ENCODE results near the gene KCNQ1. TPM values are rescaled to one million over a fixed set of nuclear protein-coding genes. Genes with fewer than 3 reads are reported as not detected.

The KCNQ1 gene
- total RNA-seq, 3 donors from 2014 or later (not counting 1 experiment from before 2014, with no cell fraction given), result 1.9 to 7.8 (median 3.3) TPM

GRCh38 chr11:2662024-2662312 lies 217.2 kb downstream of the KCNQ1 start:
- no peak for TF ChIP-seq CTCF (IDR thresholded peaks at IDR 0.05)
- Histone ChIP-seq H3K27me3 (ENCODE audit: control insufficient read depth, insufficient read depth, low read length) (no peaks in the 10 kb centered on the region), H3K27ac (ENCODE audit: low read length) (no peak overlapping the region), H3K9me3 (ENCODE audit: control insufficient read depth, insufficient read depth, low read length) (peaks cover 5% of the 10 kb centered on the region), H3K4me1 (ENCODE audit: control insufficient read depth, insufficient read depth, low read length) (no peaks in the 10 kb centered on the region), H3K36me3 (ENCODE audit: control insufficient read depth, insufficient read depth, low read length) (no peaks in the 10 kb centered on the region), H3K4me3 (ENCODE audit: low read length) (no peak overlapping the region)
- H3K4me1 Mint-ChIP-seq, result no peaks in the 10 kb centered on the region
- DNase-seq (no peak), ATAC-seq (no peak)
- H3K9me3 Mint-ChIP-seq, result peaks cover 0 to 6% of the 10 kb centered on the region in 2 donors
- WGBS (ENCODE audit: insufficient coverage), result 94% methylated on average over 5 of the region's 5 CpGs
- no peak overlapping the region for H3K4me3 Mint-ChIP-seq
- H3K27me3 Mint-ChIP-seq (ENCODE audit: low read depth in 2 of 2), result peaks cover 5 to 23% of the 10 kb centered on the region in 2 donors
- intact Hi-C loops (cut with micrococcal nuclease), result no loop called here
- H3K36me3 Mint-ChIP-seq, result no peaks in the 10 kb centered on the region
- H3K27ac Mint-ChIP-seq, result no peak overlapping the region

- TF ChIP-seq CTCF (IDR thresholded peaks at IDR 0.05), result no peak
- H3K9me3 Mint-ChIP-seq, result peaks cover 0 to 6% of the 10 kb centered on the region in 2 donors
- WGBS (ENCODE audit: insufficient coverage), result 93% methylated on average over 17 of the region's 19 CpGs
- ATAC-seq (no peak), DNase-seq (no peak)
- Histone ChIP-seq H3K36me3 (ENCODE audit: control insufficient read depth, insufficient read depth, low read length) (no peaks in the 10 kb centered on the region), H3K9me3 (ENCODE audit: control insufficient read depth, insufficient read depth, low read length) (peaks cover 5% of the 10 kb centered on the region), H3K4me3 (ENCODE audit: low read length) (no peak overlapping the region), H3K27me3 (ENCODE audit: control insufficient read depth, insufficient read depth, low read length) (no peaks in the 10 kb centered on the region), H3K4me1 (ENCODE audit: control insufficient read depth, insufficient read depth, low read length) (no peaks in the 10 kb centered on the region), H3K27ac (ENCODE audit: low read length) (no peak overlapping the region)
- H3K4me1 Mint-ChIP-seq, result no peaks in the 10 kb centered on the region
- H3K27me3 Mint-ChIP-seq (ENCODE audit: low read depth in 2 of 2), result peaks cover 5 to 16% of the 10 kb centered on the region in 2 donors
- no peak overlapping the region for H3K27ac Mint-ChIP-seq
- intact Hi-C loops (cut with micrococcal nuclease), result no loop called here
- H3K4me3 Mint-ChIP-seq, result no peak overlapping the region
- no peaks in the 10 kb centered on the region for H3K36me3 Mint-ChIP-seq
Measured at GRCh38 chr11:2662430-2663299, 217.9 kb downstream of the KCNQ1 start.

- Histone ChIP-seq H3K27me3 (ENCODE audit: control insufficient read depth, insufficient read depth, low read length) (no peaks in the 10 kb centered on the region), H3K4me1 (ENCODE audit: control insufficient read depth, insufficient read depth, low read length) (no peaks in the 10 kb centered on the region), H3K4me3 (ENCODE audit: low read length) (no peak overlapping the region), H3K27ac (ENCODE audit: low read length) (no peak overlapping the region), H3K36me3 (ENCODE audit: control insufficient read depth, insufficient read depth, low read length) (no peaks in the 10 kb centered on the region), H3K9me3 (ENCODE audit: control insufficient read depth, insufficient read depth, low read length) (peaks cover 5% of the 10 kb centered on the region)
- H3K4me1 Mint-ChIP-seq, result peaks cover 0 to 6% of the 10 kb centered on the region in 2 donors
- no peak overlapping the region for H3K27ac Mint-ChIP-seq
- intact Hi-C loops (cut with micrococcal nuclease), result no loop called here
- no peak for DNase-seq
- TF ChIP-seq CTCF (IDR thresholded peaks at IDR 0.05), result no peak
- no peak overlapping the region for H3K4me3 Mint-ChIP-seq
- H3K9me3 Mint-ChIP-seq, result peaks cover 0 to 6% of the 10 kb centered on the region in 2 donors
- H3K27me3 Mint-ChIP-seq (ENCODE audit: low read depth in 2 of 2), result peaks cover 5 to 8% of the 10 kb centered on the region in 2 donors
- no peaks in the 10 kb centered on the region for H3K36me3 Mint-ChIP-seq
- WGBS (ENCODE audit: insufficient coverage), result 95% methylated on average over 2 of the region's 2 CpGs
- no peak for ATAC-seq
Measured at GRCh38 chr11:2663506-2663905, 218.7 kb downstream of the KCNQ1 start.

- peaks cover 0 to 10% of the 10 kb centered on the region in 2 donors for H3K4me1 Mint-ChIP-seq
- peaks cover 4% of the 10 kb centered on the region in 2 donors for H3K27me3 Mint-ChIP-seq (ENCODE audit: low read depth in 2 of 2)
- no peak overlapping the region for H3K4me3 Mint-ChIP-seq
- Histone ChIP-seq H3K27me3 (ENCODE audit: control insufficient read depth, insufficient read depth, low read length) (no peaks in the 10 kb centered on the region), H3K9me3 (ENCODE audit: control insufficient read depth, insufficient read depth, low read length) (peaks cover 5% of the 10 kb centered on the region), H3K27ac (ENCODE audit: low read length) (no peak overlapping the region), H3K36me3 (ENCODE audit: control insufficient read depth, insufficient read depth, low read length) (no peaks in the 10 kb centered on the region), H3K4me3 (ENCODE audit: low read length) (no peak overlapping the region), H3K4me1 (ENCODE audit: control insufficient read depth, insufficient read depth, low read length) (no peaks in the 10 kb centered on the region)
- ATAC-seq (no peak), DNase-seq (no peak)
- peaks cover 0 to 5% of the 10 kb centered on the region in 2 donors for H3K9me3 Mint-ChIP-seq
- intact Hi-C loops (cut with micrococcal nuclease), result no loop called here
- H3K36me3 Mint-ChIP-seq, result no peaks in the 10 kb centered on the region
- TF ChIP-seq CTCF (IDR thresholded peaks at IDR 0.05), result no peak
- H3K27ac Mint-ChIP-seq, result no peak overlapping the region
Measured at GRCh38 chr11:2663915-2664314, 219.1 kb downstream of the KCNQ1 start.
